IPS-20b (cell line): ENCODE measurements around the gene ADAM12.

Experiments
- H3K27ac ChIP-seq: one replicate; pipeline ENCODE4 v1.5.1; 2013; ENCODE audit warnings: low read length
- H3K27me3 ChIP-seq: 2 replicates; pipeline ENCODE4 v1.6.1; 2013; ENCODE audit warnings: mild to moderate bottlenecking, low read length, inconsistent platforms; ENCODE audit not compliant: insufficient read depth
- H3K36me3 ChIP-seq: 2 replicates; pipeline ENCODE4 v1.6.1; 2013; ENCODE audit warnings: low read depth, mild to moderate bottlenecking, inconsistent platforms, low read length, moderate library complexity; ENCODE audit not compliant: insufficient read depth
- H3K4me1 ChIP-seq: 2 replicates; pipeline ENCODE4 v1.6.1; 2013; ENCODE audit warnings: mild to moderate bottlenecking, control low read depth, inconsistent platforms, low read length, moderate library complexity; ENCODE audit not compliant: insufficient read depth
- H3K4me3 ChIP-seq: 2 replicates; pipeline ENCODE4 v1.5.1; 2013; ENCODE audit warnings: mild to moderate bottlenecking, low read length, inconsistent platforms
- H3K9ac ChIP-seq: 2 replicates; pipeline ENCODE4 v1.6.1; 2013; ENCODE audit warnings: low read depth, mild to moderate bottlenecking, inconsistent platforms, low read length, moderate library complexity
- H3K9me3 ChIP-seq: 2 replicates; pipeline ENCODE4 v1.6.1; 2013; ENCODE audit warnings: mild to moderate bottlenecking, low read depth, low read length, inconsistent platforms; ENCODE audit not compliant: insufficient read depth

ADAM12 gene

DNA sequence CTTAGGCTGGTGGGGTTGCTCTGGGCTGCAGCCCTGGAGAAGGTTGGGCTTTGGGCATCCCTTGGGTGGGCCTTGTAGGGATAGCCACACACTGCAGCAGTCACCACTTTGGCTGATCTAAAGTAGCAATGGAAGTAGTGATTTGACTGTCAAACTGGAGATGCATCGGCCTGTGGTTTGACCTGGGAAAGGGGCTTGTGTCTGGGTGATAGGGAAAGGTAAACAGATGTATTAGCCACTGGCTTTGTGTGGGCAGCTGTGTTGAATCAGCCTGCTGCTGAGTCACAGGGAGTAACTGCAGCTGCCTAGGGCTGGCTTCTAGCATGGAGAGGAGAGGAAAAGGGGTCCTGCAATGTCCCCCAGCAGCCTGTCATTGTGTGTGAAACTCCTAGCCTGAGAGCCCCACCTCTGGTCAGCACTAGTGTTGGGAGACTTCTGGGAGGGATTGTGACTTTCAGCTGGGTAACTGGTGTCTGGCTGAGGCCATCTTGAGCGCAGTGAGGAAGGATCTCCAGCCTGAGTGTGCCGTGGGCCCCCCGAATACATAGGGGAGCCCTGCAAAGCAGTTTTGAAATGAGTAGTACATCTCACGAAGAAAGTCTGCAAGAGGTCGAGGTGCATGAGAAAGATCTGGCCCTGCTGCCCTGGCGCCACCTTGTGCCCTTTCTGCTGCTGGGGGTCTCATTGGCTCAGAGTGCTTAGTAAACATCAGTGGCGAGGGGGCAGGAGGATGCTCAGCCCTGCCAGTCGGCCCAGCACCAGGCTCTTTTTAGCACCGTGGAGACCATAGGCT, 374.6 kb downstream of the ADAM12 start:
- no peaks in the 10 kb centered on the region for H3K27me3 ChIP-seq
- no peak overlapping the region for H3K27ac ChIP-seq
- H3K36me3 ChIP-seq = no peaks in the 10 kb centered on the region
- H3K9ac ChIP-seq = no peak overlapping the region
- H3K4me3 ChIP-seq = no peak overlapping the region
- H3K9me3 ChIP-seq = no peaks in the 10 kb centered on the region
- 0 out of 2 replicates have a peak, but pooled peaks cover 4% of the 10 kb centered on the region for H3K4me1 ChIP-seq

DNA sequence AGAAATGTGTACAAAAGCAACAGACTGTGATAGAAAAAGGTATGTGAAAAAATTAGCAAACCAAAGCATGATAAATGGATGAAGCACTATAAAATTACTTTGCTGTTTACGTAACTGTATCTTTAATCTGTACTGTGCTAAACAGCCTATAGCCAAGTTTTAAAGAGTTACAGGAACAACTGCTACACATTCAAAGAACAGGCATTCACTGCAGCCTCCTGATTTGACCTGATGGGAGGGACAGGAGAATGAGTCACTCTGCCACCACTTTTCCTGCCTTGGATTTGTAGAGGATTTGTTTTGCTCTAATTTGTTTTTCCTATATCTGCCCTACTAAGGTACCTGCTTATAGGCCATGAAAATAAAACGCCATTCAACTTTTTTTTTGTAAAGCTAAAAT, 375.8 kb downstream of the ADAM12 start:
- Histone ChIP-seq H3K27me3 (no peaks in the 10 kb centered on the region), H3K27ac (no peak overlapping the region), H3K4me1 (0 out of 2 replicates have a peak, but pooled peaks cover 4% of the 10 kb centered on the region), H3K9ac (no peak overlapping the region), H3K9me3 (no peaks in the 10 kb centered on the region), H3K4me3 (no peak overlapping the region), H3K36me3 (no peaks in the 10 kb centered on the region)

DNA sequence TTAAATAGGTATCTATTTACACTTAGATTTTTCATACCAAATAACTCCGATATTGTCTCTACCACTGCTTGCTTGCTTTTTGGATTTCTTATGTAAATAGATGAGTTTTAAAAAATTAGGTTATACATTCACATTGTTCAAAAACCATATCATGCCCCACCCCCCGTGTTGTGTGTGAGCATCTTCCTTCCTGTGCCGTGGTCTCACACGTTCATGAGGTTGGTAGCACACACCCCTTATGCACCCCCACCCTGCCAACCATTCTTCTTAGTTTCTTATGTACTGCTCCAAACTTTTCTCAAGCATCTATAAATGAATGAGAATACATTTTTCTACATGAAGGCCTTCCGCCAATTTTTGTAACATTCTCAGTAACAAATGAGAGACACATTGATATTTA, 376.3 kb downstream of the ADAM12 start:
- Histone ChIP-seq H3K27ac (no peak overlapping the region), H3K4me1 (0 out of 2 replicates have a peak, but pooled peaks cover 4% of the 10 kb centered on the region), H3K4me3 (no peak overlapping the region), H3K9ac (no peak overlapping the region), H3K36me3 (no peaks in the 10 kb centered on the region), H3K9me3 (no peaks in the 10 kb centered on the region), H3K27me3 (no peaks in the 10 kb centered on the region)

DNA sequence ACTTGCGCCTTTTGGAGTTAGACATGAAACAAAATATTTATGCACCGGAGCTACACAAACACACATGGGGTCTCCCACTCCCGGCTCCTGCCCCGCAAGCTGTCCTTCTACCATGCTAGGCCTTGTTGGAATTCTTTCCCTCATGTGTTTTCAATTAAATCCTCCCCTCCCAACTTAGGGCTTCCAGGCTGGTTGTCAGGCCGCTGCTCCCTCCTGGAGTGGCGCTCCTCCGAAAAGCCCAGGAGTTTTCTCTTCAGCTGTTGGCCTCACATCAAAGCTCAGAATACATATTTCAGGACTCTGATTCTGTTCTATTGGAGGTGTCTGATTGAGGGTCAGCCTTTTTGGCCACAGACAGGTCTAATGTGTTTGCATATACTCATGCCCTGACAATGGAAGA, 378.6 kb downstream of the ADAM12 start:
- H3K9ac ChIP-seq = no peak overlapping the region
- no peak overlapping the region for H3K27ac ChIP-seq
- H3K36me3 ChIP-seq = no peaks in the 10 kb centered on the region
- H3K9me3 ChIP-seq = no peaks in the 10 kb centered on the region
- H3K27me3 ChIP-seq = no peaks in the 10 kb centered on the region
- no peak overlapping the region for H3K4me3 ChIP-seq
- H3K4me1 ChIP-seq = 0 out of 2 replicates have a peak, but pooled peaks cover 4% of the 10 kb centered on the region

DNA sequence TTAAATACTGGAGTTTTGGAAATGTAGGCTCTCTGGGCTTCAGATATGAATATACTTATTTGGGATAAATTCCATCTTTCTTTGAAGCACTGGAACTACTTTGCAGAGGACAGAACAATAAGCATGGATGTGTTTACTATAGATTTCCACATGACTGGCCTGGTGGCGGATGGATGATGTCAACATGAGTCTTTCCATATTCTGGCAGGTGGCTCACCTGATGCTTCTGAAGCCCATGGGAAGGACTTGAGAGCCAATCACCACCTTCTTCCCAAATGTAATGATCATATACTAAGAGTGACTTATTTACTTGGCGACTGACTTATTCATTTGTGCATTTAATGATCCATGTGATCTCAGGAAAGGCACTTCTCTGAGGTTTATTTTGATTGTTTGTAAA, 381.4 kb downstream of the ADAM12 start:
- Histone ChIP-seq H3K9me3 (no peaks in the 10 kb centered on the region), H3K27me3 (no peaks in the 10 kb centered on the region), H3K36me3 (no peaks in the 10 kb centered on the region), H3K27ac (no peak overlapping the region), H3K9ac (no peak overlapping the region), H3K4me1 (no peaks in the 10 kb centered on the region), H3K4me3 (no peak overlapping the region)

DNA sequence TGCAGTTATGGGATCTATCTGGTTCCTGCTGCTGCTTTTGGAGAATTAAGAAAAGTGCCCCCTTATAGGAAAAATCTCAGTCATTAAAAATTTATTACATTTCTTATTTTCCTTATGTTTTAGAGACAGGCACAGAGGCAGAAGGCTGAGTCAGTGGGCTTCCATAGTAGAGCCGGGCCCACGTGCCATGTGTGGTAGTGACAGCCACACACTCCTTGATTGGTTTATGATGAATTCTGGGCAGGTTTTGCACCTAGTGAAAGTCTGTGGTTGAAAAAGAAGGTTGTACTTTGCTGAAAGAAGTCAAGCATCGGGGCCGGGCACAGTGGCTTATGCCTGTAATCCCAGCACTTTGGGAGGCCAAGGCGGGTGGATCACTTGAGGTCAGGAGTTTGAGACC, 382.0 kb downstream of the ADAM12 start:
- H3K9me3 ChIP-seq = no peaks in the 10 kb centered on the region
- H3K36me3 ChIP-seq = no peaks in the 10 kb centered on the region
- H3K27me3 ChIP-seq = no peaks in the 10 kb centered on the region
- no peak overlapping the region for H3K27ac ChIP-seq
- H3K9ac ChIP-seq = no peak overlapping the region
- no peaks in the 10 kb centered on the region for H3K4me1 ChIP-seq
- no peak overlapping the region for H3K4me3 ChIP-seq

DNA sequence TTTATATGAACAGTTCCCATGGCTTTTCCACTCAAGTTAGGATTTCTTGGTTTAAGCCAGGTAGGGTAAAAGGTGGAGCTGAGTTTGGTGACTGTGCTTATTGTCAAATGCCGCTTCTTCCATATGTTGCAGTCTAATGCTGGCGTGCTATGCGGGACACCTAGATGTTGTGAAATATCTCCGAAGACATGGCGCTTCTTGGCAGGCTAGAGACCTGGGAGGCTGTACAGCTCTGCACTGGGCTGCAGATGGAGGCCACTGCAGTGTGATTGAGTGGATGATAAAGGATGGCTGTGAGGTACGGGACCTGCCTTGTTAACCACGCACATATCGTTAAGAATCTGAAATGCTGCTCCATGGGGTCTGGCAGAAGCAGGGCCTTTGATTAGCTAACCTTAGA, 383.5 kb downstream of the ADAM12 start:
- Histone ChIP-seq H3K36me3 (no peaks in the 10 kb centered on the region), H3K4me3 (no peak overlapping the region)

DNA sequence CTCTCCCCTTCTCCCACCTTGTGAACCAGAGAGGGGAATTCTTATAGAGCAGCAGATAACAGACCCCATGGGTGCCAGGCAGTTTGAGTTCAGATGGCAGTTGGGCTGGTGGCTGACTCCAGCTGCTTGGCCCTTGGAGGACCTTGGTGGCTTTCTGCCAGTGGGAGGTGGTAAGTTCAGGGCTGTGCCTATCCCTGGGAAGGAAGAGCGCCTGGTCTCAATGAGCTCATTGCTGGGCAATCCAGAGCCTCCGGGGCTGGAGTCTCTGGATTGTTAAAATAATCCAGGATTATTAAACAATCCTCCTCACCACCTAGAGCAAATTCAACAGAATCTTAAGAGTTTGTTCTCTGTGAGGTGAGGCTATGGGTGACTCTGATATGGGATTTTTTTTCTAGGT, 386.7 kb downstream of the ADAM12 start:
- Histone ChIP-seq H3K36me3 (no peaks in the 10 kb centered on the region), H3K27me3 (no peaks in the 10 kb centered on the region), H3K9me3 (no peaks in the 10 kb centered on the region), H3K9ac (no peak overlapping the region), H3K4me1 (no peaks in the 10 kb centered on the region), H3K4me3 (no peak overlapping the region), H3K27ac (no peak overlapping the region)

More for the DNA sequence above, 383.5 kb downstream of the ADAM12 start:
- Histone ChIP-seq H3K4me1 (no peaks in the 10 kb centered on the region), H3K9me3 (no peaks in the 10 kb centered on the region), H3K9ac (no peak overlapping the region), H3K27me3 (no peaks in the 10 kb centered on the region), H3K27ac (no peak overlapping the region)

DNA sequence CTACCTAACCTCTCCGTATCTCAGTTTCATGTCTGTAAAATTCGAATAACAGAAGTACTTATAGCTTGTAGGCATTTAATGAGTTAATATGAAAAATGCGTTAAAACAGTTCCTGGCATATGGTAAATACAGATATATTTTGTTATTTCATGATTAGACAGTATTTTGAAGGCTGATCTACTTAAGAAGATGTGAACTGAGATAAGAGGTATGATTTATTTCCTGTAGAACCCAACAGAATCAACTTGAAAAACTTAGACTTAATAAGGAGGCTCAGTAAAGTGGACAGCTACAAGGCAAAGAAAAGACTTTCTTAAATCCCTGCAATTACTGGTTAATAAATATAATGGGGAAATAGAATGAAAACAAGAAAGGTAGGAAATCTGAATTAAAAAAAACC, 388.6 kb downstream of the ADAM12 start:
- no peaks in the 10 kb centered on the region for H3K4me1 ChIP-seq
- H3K27me3 ChIP-seq = no peaks in the 10 kb centered on the region
- H3K36me3 ChIP-seq = no peaks in the 10 kb centered on the region
- no peaks in the 10 kb centered on the region for H3K9me3 ChIP-seq
- no peak overlapping the region for H3K4me3 ChIP-seq
- no peak overlapping the region for H3K27ac ChIP-seq
- no peak overlapping the region for H3K9ac ChIP-seq

DNA sequence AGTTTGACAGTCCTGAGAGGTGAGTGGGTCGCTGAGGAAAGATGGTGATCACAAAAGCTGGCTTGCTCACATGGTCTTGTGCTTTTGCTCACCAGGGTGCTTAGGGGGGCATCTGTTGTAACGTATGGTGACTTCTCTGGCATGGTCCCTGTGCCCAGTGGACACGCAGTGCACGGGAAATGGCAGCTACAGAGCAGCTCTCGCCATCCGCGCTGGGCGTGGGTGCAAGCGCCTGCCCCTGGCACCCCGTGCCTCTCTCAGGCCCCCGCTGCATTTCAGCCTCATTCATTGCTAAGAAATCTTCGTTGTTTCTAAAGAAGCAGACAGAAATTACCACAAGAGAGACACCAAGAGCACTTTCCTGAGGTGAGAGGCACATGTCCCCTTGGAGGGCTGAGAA, 390.7 kb downstream of the ADAM12 start:
- Histone ChIP-seq H3K27me3 (no peaks in the 10 kb centered on the region), H3K4me3 (no peak overlapping the region), H3K4me1 (no peaks in the 10 kb centered on the region), H3K9me3 (no peaks in the 10 kb centered on the region), H3K36me3 (no peaks in the 10 kb centered on the region), H3K27ac (no peak overlapping the region), H3K9ac (no peak overlapping the region)

DNA sequence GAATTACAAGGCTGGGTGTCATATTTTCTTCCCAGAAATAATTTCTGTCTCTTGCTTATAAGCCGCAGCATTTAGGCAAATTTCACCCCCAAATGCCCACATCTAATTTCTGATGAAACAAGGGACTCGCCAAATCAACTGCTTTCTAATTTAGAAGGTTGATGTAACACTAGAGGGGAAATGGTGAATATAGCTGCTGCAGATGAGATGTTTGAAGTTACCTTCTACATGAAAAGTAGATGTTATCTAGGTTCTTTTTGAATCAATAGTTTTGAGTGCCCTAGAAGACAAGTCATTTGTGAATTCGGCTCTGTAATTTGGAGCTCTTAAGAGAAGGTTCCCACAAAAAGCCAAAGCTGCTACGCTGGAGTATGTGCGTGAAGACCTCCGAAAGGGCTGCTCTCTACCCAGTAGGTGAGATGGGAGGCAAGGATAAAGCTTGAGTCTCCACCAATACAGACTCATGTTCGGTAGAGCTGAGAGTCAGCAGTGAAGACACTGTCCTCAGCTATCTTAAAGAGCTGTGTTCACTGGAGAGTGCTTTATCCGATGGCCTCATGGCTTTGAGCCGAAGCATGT, 392.5 kb downstream of the ADAM12 start:
- no peak overlapping the region for H3K4me3 ChIP-seq
- no peaks in the 10 kb centered on the region for H3K36me3 ChIP-seq
- H3K4me1 ChIP-seq = no peaks in the 10 kb centered on the region
- H3K9me3 ChIP-seq = no peaks in the 10 kb centered on the region
- H3K9ac ChIP-seq = no peak overlapping the region
- H3K27me3 ChIP-seq = no peaks in the 10 kb centered on the region
- H3K27ac ChIP-seq = no peak overlapping the region

DNA sequence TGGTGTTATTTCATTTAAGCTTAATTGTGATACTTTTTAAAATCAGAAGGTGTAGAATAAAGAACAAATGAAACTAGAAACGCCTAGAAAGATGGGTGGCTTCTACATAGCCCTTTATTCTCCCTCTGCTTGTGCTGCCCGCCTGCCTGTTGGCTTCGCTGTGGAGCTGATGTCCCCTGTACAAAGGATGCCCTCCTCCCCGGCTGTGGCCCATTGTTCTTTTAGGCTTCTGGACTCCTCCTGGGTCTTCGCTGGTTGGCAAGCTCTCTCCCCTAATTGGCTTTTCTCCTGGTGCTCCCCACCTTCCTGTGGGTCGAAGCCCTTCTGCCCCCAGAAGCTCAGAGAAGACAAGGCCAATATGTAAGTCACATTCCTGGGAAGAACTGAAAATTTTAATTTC, 393.7 kb downstream of the ADAM12 start:
- Histone ChIP-seq H3K36me3 (no peaks in the 10 kb centered on the region), H3K9me3 (no peaks in the 10 kb centered on the region), H3K9ac (no peak overlapping the region), H3K4me3 (no peak overlapping the region), H3K27me3 (no peaks in the 10 kb centered on the region), H3K27ac (no peak overlapping the region), H3K4me1 (no peaks in the 10 kb centered on the region)
